Measurements from ENCODE around the gene ANKRD26.

GRCh38 chr10:27022048-27022447 lies 78.2 kb downstream of the ANKRD26 start:
- TF ChIP-seq, protein P1, sequence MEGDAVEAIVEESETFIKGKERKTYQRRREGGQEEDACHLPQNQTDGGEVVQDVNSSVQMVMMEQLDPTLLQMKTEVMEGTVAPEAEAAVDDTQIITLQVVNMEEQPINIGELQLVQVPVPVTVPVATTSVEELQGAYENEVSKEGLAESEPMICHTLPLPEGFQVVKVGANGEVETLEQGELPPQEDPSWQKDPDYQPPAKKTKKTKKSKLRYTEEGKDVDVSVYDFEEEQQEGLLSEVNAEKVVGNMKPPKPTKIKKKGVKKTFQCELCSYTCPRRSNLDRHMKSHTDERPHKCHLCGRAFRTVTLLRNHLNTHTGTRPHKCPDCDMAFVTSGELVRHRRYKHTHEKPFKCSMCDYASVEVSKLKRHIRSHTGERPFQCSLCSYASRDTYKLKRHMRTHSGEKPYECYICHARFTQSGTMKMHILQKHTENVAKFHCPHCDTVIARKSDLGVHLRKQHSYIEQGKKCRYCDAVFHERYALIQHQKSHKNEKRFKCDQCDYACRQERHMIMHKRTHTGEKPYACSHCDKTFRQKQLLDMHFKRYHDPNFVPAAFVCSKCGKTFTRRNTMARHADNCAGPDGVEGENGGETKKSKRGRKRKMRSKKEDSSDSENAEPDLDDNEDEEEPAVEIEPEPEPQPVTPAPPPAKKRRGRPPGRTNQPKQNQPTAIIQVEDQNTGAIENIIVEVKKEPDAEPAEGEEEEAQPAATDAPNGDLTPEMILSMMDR (IDR thresholded peaks at IDR 0.05): no peak
- no peak for TF ChIP-seq EZH2 (IDR thresholded peaks at IDR 0.05; ENCODE audit: borderline replicate concordance, insufficient read depth, low read depth, low read length, poor library complexity, severe bottlenecking)

Measured in B cell (primary cell).